ENCODE data around the gene SDK1.

DNA sequence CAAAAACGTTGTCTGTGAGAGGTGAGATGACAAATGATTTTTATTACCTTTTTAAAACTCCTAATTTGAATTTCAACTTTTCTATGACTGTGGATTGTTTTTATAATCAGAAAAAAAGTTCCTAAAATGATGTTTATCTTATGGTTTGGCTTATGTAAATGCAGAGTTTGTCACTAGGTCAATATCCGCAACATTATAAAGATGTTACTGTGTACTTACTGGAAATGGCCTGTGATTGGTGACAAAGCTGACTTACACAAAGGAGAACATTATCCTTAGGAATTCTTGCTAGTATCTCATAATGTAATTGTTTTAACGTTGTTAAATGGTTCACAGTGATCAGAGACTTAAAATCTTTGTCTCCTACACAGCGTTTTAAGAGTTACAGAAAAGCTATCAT is 79.0 kb downstream of the SDK1 start:
- TF ChIP-seq, protein P1, sequence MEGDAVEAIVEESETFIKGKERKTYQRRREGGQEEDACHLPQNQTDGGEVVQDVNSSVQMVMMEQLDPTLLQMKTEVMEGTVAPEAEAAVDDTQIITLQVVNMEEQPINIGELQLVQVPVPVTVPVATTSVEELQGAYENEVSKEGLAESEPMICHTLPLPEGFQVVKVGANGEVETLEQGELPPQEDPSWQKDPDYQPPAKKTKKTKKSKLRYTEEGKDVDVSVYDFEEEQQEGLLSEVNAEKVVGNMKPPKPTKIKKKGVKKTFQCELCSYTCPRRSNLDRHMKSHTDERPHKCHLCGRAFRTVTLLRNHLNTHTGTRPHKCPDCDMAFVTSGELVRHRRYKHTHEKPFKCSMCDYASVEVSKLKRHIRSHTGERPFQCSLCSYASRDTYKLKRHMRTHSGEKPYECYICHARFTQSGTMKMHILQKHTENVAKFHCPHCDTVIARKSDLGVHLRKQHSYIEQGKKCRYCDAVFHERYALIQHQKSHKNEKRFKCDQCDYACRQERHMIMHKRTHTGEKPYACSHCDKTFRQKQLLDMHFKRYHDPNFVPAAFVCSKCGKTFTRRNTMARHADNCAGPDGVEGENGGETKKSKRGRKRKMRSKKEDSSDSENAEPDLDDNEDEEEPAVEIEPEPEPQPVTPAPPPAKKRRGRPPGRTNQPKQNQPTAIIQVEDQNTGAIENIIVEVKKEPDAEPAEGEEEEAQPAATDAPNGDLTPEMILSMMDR (IDR thresholded peaks at IDR 0.05): no peak
- TF ChIP-seq POLR2A (IDR thresholded peaks at IDR 0.05): no peak
- TF ChIP-seq EP300 (IDR thresholded peaks at IDR 0.05): no peak
